ENCODE results near the gene CLTB.
"Not testable (repeated sequence)": the region's sequence is repeated elsewhere in the genome, so short reads cannot be mapped to it uniquely, and the experiment has no call there.

Gene CLTB

GRCh38 chr5:176415952-176416924 lies at the start of gene CLTB:
TSS of gene CLTB (minus strand) at chr5:176416539. CDS start at chr5:176416363, 176 bp downstream.
- peak; percentile 60 to 72 for DNase-seq

- DNase-seq: no peak
These were observed 46.9 kb upstream of the CLTB start for GRCh38 chr5:176463113-176463764.

- DNase-seq: no peak
These were observed 45.0 kb upstream of the CLTB start for GRCh38 chr5:176461349-176461748.

- no peak for DNase-seq
These were observed 42.7 kb upstream of the CLTB start for GRCh38 chr5:176458904-176459561.

- DNase-seq: no peak
These were observed 38.5 kb upstream of the CLTB start for GRCh38 chr5:176454724-176455394.

- no peak for DNase-seq
These were observed 33.7 kb upstream of the CLTB start for GRCh38 chr5:176450077-176450476.

GRCh38 chr5:176447978-176448608 lies 31.8 kb upstream of the CLTB start, which contains the start of gene FAF2:
TSS of gene FAF2 (plus strand) at chr5:176448385. CDS start at chr5:176448408, 23 bp downstream.
- peak; percentile 95 to 96 for DNase-seq

GRCh38 chr5:176447591-176447977 lies 31.2 kb upstream of the CLTB start:
- DNase-seq: no peak

- peak in 1 of 2 donors; percentile 46 for DNase-seq
These were observed 30.7 kb upstream of the CLTB start for GRCh38 chr5:176446884-176447590.

GRCh38 chr5:176446028-176446665 lies 29.8 kb upstream of the CLTB start:
- DNase-seq: no peak

GRCh38 chr5:176444742-176445141 lies 28.4 kb upstream of the CLTB start:
- no peak for DNase-seq

- not testable (repeated sequence) for DNase-seq
These were observed 26.6 kb upstream of the CLTB start for GRCh38 chr5:176442911-176443310.

- DNase-seq: no peak
These were observed 25.6 kb upstream of the CLTB start for GRCh38 chr5:176441921-176442323.

GRCh38 chr5:176440927-176441706 lies 24.8 kb upstream of the CLTB start:
- DNase-seq: no peak

- no peak for DNase-seq
These were observed 22.8 kb upstream of the CLTB start for GRCh38 chr5:176438959-176439757.

GRCh38 chr5:176436656-176437055 lies 20.3 kb upstream of the CLTB start:
- no peak for DNase-seq

GRCh38 chr5:176432707-176433106 lies 16.4 kb upstream of the CLTB start:
- DNase-seq: no peak

GRCh38 chr5:176429972-176430371 lies 13.6 kb upstream of the CLTB start:
- no peak for DNase-seq

- no peak for DNase-seq
These were observed 11.6 kb upstream of the CLTB start for GRCh38 chr5:176427971-176428370.
